AG04449 (cell line): ENCODE data around the gene DHX16.

Experiments used
- CTCF ChIA-PET: fragments of 350-600 bp; formaldehyde crosslinking; extraction: SDS; loops from one replicate; lab custom pipeline; 2021; ENCODE audit warnings: antibody characterized with exemption; lab: Yijun Ruan, JAX
- POLR2A ChIA-PET: fragments of 400-600, 350-600 bp; formaldehyde crosslinking; extraction: SDS; loops from one replicate; lab custom pipeline; 2020; ENCODE audit warnings: antibody characterized with exemption, inconsistent platforms; lab: Yijun Ruan, JAX
- DNase-seq: peaks from one replicate; pipeline ENCODE4 v3.0.0-alpha.2; 2010; ENCODE audit warnings: low read depth, low spot score
- H3K4me3 ChIP-seq: 2 replicates; pipeline ENCODE4 v1.5.1; 2011; ENCODE audit warnings: low read depth, mild to moderate bottlenecking, control low read depth, low read length
- CTCF ChIP-seq: IDR thresholded peaks from one replicate; pipeline ENCODE4 v1.5.1; 2011; ENCODE audit warnings: mild to moderate bottlenecking, moderate library complexity, low read length, control low read depth, inconsistent platforms; ENCODE audit not compliant: insufficient read depth; ENCODE audit errors: missing control alignments

Gene DHX16

GRCh38 chr6:30682143-30683117, 9.6 kb upstream of the DHX16 start:
- POLR2A ChIA-PET: interaction anchor here (0.9 to 2.6 kb wide), 8 partner anchors 10 to 125 kb away, joined by 3 to 12 read pairs (median 5); partner anchors contain the start of genes DHX16, FLOT1 and MDC1
- peak overlapping the region; percentile 89 for H3K4me3 ChIP-seq
- TF ChIP-seq CTCF: no peak
- peak; percentile 62 for DNase-seq
- CTCF ChIA-PET: interaction anchor here (0.8 to 17.5 kb wide), 7 partner anchors 10 to 197 kb away, joined by 3 to 504 read pairs (median 5); partner anchors contain the start of genes DHX16, MDC1 and TUBB

GRCh38 chr6:30681766-30682142, 8.9 kb upstream of the DHX16 start:
- peak overlapping the region; percentile 89 for H3K4me3 ChIP-seq
- ChIA-PET POLR2A (interaction anchor here (0.5 to 2.6 kb wide), 8 partner anchors 10 to 147 kb away, joined by 3 to 12 read pairs (median 4); partner anchors contain the start of genes DHX16 and MDC1), CTCF (interaction anchor here (0.8 to 17.5 kb wide), 9 partner anchors 10 to 198 kb away, joined by 3 to 504 read pairs (median 5); partner anchors contain the start of genes DHX16, MDC1 and TUBB)
- TF ChIP-seq CTCF: no peak
- no peak for DNase-seq

- peak overlapping the region; percentile 37 for H3K4me3 ChIP-seq
- no peak for DNase-seq
- CTCF ChIA-PET: interaction anchor here (0.8 to 17.5 kb wide), 9 partner anchors 10 to 407 kb away, joined by 3 to 504 read pairs (median 7); partner anchors contain the start of genes MDC1 and TUBB
- TF ChIP-seq CTCF: no peak
- POLR2A ChIA-PET: interaction anchor here (3.3 kb wide), 1 partner anchor 43 kb away, joined by 24 read pairs; no protein-coding TSS in a partner anchor
Measured at GRCh38 chr6:30679765-30680535, 7.1 kb upstream of the DHX16 start.

- ChIA-PET POLR2A (interaction anchor here (0.6 to 3.3 kb wide), 5 partner anchors 44 to 103 kb away, joined by 3 to 24 read pairs (median 3); no protein-coding TSS in a partner anchor), CTCF (interaction anchor here (0.6 to 17.5 kb wide), 35 partner anchors 9 to 437 kb away, joined by 3 to 504 read pairs (median 4); partner anchors contain the start of genes DDR1, MDC1, NRM and TUBB)
- TF ChIP-seq CTCF: peak; percentile 94
- H3K4me3 ChIP-seq: peak overlapping the region; percentile 35
- DNase-seq: no peak
Measured at GRCh38 chr6:30678964-30679726, 6.3 kb upstream of the DHX16 start.

- DNase-seq: no peak
- no peak for TF ChIP-seq CTCF
- POLR2A ChIA-PET: interaction anchor here (1.0 kb wide), 1 partner anchor 11 kb away, joined by 3 read pairs; no protein-coding TSS in a partner anchor
- CTCF ChIA-PET: interaction anchor here (1.1 to 17.5 kb wide), 4 partner anchors 8 to 49 kb away, joined by 3 to 504 read pairs (median 18); partner anchors contain the start of genes MDC1 and TUBB
- no peak overlapping the region for H3K4me3 ChIP-seq
Measured at GRCh38 chr6:30676660-30677285, 4.0 kb upstream of the DHX16 start.
